Occipital lobe (tissue), 2 donors: ENCODE results near the gene DDX25. TPM values are rescaled to one million over a fixed set of nuclear protein-coding genes. Genes with fewer than 3 reads are reported as not detected.
"Not testable (repeated sequence)": the region's sequence is repeated elsewhere in the genome, so short reads cannot be mapped to it uniquely, and the experiment has no call there.

Source experiments
- DNase-seq: peaks from one replicate; lab custom pipeline; 2025; lab: John Stamatoyannopoulos, UW
- total RNA-seq: library from RNA; depleted of rRNA; stranded (reverse); fragments of >200 nt; gene quantifications from one replicate; pipeline ENCODE4 v1.2.3, GENCODE V29; 2014

Gene DDX25
- total RNA-seq, 1 donor from 2014 or later = 18.7 TPM

DNA sequence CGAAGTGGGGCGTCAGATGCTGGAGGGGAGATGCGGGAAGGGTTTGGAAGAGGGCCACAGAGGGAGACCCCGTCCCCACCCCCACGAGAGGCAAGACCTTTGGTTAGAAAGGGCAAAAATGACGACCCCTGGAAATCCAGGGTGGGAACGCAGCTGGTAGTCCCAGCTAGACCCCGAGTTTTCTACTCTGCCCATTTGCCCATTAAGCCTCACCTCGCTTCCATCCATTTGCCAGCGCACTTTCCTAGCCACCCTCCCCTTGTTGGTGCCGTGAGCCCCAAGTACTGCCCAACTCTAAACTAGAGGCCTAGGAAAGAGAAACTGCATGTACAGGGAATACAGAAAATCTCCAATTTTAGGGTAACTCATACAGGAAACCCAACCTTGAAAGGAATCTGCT, 370 bp downstream of the DDX25 start:
- no peak for DNase-seq

DNA sequence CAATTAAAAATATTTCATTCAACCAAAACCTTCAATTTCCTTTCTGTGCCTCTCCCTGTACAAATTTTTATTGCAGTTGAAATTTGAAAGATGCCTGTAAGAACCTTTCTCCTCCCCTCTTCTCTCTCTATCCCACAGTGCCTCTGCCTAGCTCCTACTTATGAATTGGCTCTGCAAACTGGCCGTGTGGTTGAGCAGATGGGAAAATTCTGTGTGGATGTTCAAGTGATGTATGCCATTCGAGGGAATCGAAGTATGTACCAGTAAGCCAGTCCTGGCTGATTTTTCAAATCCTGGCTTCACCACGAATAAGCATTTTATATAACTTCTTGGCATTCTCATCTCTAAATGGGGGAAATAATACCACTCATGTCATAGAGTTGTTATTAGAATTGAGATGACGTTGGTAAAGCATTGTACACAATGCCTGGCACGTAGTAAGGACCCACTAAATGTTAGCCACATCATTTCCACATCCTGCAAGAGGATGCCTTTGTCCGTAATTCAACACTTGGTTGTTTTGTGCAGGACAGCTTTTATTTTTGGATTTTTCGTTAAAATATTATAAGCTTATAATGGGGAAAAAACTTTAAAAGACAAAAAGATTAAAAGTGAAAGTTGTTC, 6.0 kb downstream of the DDX25 start:
- no peak for DNase-seq

DNA sequence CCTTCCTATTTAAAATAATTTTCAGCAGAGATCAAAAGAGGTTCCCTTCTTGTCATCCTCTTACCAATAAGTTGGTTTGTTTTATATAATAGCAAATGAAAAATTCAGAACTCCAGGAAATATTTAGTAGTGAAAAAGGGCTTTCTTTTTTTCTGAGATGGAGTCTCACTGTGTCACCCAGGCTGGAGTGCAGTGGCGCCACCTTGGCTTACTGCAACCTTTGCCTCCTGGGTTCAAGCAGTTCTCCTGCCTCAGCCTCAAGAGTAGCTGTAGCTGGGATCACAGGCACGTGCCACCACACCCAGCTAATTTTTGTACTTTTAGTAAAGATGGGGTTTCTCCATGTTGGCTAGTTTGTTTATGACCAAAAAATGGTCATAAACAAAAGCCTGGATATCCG, 10.3 kb downstream of the DDX25 start:
- DNase-seq = not testable (repeated sequence)

DNA sequence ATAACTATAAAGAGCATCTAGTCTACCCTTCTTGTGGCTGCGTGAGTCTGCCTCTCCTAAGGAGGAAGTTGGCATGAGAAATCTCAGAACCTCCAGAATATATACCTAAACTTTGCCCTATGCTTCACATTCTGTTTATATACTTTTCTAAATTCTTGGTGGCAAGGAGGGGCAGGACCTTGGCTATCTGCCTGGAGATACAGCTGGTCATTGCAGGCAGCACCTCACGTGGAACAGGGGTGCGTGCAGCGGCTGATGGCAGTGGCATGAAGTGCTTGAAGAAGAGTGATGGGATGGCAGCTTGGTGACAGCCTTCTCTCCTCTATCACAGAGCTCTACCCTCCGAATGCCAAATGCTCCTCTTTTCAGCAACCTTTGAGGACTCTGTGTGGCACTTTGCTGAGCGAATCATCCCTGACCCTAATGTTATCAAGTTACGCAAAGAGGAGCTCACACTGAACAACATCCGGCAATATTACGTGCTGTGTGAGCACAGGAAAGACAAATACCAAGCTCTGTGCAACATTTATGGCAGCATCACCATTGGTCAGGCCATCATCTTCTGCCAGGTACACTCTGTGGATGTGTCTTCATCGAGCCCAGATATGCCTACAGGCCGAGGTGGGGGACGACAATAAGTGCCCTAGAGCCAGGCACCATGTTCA, 12.5 kb downstream of the DDX25 start:
- no peak for DNase-seq

DNA sequence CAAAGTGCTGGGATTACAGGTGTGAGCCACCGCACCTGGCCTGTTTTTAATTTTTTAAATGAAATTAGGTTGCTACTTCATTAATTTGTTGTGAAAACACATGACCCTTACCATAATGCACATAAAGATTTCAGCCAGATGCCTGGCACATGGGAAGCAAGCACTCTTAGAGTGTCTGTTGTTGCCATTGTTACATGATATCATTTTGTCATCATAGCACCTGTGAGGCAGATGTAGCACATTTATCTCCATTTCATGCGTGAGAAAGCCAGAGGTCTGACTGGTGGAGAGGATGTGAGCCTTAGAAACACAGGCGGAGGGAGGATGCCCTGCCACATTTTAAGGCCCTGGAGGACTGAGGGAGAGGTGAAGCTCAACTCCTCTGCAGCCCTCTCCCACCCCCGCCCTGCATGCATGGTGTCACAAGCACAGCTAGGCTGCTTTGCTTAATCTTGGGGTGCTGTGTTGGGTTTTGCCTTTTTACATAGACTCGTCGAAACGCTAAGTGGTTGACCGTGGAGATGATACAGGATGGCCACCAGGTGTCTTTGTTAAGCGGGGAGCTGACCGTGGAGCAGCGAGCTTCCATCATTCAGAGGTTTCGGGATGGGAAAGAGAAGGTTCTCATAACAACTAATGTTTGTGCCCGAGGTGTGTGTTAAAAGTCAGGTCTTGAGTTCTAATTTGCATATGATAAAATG, 14.0 kb downstream of the DDX25 start:
- no peak for DNase-seq

DNA sequence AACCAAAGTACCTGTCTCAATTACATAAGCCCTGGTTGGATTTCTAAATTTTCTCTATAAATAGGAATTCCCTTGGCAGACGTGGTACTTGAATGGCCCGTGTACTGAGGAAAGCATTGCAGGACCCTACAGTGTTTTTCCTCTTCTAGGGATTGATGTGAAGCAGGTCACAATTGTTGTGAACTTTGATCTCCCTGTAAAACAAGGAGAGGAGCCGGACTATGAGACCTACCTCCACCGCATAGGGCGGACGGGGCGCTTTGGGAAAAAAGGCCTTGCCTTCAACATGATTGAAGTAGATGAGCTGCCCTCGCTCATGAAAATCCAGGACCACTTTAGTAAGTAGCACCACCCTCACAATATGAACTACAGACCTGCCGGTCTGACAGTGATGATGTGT, 16.7 kb downstream of the DDX25 start:
- no peak for DNase-seq

DNA sequence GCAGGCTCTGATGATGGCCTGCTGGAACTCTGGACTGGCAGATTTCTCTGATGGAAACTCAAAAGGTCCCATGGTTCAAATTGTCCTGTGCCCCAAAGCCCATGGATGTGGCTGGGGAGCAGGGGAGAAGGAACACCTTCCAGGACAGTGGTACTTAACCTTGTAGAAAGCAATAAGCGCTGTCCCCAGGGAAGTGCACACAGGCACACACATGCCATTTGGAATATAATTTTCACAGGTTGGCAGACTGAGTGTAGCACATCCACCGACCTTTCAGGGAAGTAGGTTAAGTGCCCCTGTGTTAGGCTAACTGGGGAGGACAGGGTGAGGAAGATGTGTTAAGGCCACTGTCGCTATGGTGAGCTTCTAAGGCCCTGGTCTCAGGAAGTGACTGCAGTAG, 17.8 kb downstream of the DDX25 start:
- no peak for DNase-seq

DNA sequence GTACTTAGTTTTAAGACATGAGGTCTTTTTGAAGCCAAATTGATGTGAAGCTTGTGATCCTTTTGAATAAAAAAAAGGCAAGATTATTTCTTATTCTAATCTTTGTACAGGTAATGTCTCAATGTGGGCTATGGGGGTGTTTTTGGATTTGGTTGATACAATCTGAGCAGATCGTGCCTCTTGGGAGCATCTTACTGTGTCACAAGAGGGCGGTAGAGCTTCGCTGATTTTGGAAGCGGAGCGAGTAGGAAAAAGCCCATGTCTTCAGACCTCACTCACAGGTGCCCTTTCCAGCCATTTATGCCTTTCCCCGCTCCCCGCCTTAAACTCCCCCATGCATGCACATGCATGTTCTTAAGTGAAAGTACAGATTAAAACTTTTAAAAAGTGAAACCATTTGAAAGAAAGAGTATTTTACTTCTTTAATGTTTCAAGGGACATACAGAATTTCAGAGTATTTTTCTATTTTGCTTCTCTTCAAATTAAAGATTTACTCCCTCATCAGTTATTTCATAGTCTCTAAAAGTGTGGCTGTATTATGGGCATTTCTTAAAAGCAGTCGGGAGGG, 18.8 kb downstream of the DDX25 start:
- DNase-seq = peak; percentile 17

DNA sequence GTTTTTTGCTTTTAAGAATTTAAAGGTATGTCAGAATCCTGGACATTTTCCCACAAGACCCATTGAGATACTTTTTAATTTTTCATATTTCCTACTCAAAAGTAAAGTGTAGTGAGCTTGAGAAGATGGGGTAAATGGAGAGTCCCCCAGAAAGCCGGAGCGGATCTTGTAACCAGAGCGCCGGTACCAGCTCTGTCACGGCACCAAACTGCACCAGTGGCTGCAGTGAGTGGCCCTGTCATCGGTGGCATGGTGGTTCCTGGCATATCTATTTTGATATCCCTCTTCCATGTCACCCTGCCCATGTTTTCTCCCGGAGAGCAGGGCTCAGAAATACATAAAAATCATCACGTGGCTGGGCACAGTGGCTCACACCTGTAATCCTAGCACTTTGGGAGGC, 19.3 kb downstream of the DDX25 start:
- DNase-seq = no peak

DNA sequence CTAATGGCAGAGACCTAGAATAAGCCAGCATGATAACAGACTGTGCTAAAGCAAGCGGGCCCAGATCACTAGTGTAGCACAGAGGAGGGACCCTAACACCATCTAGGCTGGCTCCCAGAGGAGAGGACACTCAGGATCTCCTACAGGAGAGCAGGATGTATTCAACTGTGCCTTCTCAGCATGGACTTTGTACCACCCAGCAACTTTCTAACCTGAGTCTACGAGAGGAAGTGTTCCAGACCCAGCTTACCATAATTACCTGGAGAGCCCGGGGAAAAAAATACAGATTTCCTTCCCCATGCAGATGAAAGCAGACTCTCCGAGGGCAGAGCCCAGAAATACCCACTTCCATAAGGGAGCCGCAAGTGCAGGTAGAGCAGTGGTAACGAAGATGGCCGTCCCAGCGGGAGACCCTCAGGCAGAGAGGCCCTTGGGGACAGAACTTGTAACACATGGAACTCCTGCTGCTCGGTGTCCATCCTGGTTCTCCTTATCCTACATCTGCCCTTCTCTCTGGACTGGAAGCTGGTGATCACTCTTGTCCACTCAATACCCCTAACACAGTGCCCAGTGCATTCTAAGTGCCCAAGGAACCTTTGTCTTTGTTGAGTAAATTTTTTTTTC, 20.2 kb downstream of the DDX25 start:
- no peak for DNase-seq

DNA sequence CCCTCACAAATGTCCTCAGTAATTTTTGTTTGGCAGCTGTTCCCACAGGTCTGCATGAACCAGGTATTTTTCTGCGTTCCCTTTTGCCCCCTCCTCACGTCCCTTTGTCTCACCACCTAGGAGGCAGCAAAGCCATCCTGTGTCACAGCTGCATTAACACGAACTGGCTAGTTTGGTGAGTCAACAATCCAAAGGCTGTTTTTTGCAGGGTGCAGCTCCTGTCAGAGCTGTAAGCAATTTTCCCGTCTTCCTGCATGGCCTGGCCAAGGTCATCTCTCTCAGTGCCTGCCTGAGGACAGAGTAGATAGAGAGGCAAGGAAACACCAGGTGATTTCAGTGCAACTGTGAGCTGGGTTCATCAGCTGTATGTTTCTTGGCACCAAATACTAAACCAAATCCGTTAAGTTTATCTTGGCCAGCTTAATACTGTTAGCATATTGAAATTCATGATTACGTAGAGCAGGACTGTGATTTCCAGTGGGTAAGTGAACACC, 21.0 kb downstream of the DDX25 start:
- DNase-seq = no peak

DNA sequence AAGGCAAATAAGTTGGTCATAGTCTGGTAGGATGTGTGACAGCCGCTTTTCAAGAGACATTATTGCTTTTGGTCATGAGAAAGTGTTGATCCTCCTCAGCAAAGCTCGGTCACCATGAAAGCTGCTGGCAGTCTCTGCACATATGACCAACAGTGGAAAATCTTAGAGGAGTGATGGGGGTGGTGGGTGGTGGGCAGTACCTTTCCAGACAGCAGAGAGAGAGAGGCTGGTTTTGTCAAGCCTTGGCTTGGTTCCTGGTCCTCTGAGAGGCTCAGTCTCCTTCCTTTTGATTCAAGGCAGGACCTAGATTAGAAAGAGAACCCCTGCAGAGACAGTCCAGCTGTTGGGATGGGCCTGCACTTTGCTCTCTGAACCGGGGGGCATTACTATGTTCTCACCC, 21.5 kb downstream of the DDX25 start:
- no peak for DNase-seq

DNA sequence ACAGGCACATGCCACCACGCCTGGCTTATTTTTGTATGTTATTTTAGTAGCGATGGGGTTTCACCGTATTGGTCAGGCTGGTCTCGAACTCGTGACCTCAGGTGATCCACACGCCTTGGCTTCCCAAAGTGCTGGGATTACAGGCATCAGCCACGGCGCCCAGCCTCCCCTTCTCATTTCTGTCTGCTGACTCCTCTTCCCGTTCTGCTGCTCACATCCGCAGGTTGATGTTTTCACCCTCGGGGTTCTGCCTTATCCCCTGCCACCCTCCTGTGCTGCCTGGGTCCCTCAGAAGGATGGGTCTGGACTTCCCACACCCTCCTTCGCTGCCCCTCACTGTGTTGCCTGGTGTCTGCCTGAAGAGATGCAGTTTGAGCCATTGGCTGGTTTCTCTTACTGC, 22.4 kb downstream of the DDX25 start:
- DNase-seq = no peak

DNA sequence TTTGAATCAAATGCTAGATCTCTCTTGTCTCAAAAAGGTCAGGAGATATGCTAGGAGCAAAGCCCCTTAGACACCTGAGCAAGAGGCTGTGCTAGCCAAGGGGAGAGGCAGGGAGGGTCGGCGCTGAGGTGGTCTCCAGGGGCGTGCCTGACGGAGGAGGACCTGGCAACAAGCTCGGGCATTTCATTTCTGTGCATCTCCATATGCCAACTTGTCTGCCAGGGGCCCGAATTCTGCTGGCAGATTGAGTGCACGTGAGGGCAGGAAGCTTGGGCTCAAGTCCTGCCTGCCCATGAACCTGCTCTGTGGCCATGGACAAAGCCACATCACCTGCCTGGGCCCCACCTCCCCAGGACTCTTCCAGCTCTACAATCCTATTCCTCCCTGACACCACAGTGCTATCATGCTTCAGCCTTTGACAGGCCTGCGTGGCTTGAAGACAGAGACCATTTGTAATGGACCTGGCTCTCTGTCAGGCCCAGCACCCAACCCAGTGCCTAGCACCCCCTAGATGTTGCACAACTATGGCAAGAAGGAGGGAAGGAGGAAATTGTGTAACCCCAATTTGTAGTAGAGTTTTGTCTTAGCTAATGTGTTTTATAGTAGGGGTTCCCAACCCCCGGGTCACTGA, 25.3 kb downstream of the DDX25 start:
- DNase-seq = no peak

DNA sequence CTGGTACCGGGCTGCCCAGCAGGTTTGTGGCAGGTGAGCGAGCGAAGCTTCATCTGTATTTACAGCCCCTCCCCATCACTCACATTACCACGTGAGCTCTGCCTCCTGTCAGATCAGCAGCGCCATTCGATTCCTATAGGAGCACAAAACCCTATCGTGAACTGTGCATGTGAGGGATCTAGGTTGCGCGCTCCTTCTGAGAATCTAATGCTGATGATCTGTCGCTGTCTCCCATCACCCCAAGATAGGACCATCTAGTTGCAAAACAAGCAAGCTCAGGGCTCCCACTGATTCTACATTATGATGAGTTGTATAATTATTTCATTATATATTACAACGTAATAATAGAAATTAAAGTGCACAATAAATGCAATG, 25.8 kb downstream of the DDX25 start:
- DNase-seq = no peak

DNA sequence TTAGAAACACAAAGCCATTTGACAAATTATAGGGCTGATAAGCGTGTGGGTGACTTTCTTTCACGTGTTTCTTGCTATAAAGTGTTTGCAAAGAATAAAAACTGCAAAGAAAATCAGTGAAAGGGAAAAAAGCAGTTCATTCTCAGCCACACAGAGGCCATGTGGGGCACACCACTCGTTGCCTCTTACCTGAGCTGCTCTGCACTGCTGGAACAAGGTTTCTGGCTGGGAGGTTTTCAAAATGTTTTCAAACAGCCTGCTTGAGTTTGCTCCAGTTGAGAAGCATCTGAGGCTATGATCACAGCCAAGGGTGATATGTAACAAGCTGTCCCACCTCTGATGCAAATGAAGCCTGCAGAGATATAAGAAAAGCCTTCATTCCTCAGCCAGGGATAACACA, 26.8 kb downstream of the DDX25 start:
- no peak for DNase-seq

DNA sequence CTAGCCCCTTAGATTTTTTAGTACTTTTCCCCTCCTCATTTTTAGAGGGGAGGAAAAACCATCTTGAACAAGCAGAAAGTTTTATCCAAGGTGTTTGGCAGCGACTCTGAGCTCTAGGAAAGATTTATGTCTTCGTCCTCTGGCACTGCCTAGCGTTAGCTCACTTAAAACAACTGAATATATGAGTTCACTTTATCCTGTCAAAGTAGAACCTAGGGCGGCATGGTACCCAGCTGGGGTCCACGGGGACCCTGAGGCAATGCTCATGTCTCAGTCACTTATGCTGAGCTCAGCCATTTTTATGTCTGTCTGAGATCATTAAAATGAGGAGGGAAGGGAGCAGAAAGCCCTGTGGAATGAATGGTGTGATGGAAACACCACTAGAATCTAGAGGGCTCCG, 27.4 kb downstream of the DDX25 start:
- no peak for DNase-seq

DNA sequence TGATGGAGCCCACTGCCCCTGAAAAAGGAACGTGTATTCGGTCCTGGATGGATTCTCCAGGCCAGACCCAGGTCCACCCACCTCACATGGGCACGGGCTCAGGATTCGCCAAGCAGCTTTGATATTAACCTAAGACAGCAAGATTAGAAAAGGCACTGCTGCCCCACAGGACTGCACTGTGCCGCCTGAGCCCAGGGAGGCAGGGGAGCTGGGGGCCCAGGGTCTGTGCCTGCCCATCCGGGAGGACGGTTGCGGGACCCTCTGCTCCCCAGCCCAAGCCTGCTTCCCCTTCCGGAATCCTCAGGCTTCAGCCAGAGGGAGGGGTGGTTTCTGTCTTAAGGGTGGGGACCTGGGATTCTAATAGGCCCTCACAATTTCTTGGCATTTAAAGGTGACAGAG, 28.0 kb downstream of the DDX25 start:
- no peak for DNase-seq

DNA sequence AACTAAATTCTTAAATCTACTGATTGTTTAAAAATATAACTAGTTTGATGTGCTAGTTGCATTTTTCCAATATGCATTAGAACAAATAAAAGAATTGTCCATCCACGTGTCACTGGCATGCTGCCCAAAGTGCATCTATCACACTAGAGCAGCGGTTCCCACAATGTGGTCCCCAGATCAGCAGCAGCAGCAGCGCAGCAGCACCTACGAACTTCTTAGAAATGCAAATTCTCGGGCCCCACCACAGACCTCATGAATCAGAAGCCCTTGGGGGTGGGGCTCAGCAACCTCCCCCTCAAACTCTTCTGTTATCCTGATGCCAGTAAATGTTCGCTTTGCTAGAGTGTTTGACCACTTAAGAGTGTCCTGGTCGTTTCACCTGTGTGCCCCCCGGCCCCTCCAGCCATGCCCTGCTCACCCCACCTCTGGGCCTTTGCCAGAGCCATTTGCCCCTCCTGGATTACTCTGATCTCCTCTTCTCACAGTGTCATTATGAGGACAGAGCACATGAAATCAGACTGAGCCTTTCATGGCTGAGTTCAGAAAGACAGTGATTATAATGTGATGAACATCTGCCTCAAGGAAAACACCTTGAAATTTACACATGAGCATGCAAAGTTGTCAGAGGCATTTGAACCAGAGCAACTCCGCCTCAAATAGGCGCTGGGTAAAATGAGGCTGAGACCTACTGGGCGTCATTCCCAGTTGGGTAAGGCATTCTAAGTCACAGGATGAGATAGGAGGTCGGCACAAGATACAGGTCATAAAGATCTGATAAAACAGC, 28.9 kb downstream of the DDX25 start:
- DNase-seq = no peak

DNA sequence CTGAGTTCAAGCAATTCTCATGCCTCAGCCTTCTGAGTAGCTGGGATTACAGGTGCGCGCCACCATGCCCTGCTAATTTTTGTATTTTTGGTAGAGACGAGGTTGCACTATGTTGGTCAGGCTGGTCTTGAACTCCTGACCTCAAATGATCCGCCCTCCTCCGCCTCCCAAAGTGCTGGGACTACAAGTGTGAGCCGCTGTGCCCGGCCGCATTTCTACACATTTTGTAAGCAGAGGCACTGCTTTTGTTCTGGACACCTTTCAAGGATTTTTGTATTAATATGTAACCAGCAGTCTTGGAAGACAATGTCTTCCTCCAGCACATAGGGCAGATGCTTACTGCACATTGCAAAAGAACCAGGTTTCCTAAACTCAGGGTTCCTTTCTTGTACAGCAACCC, 30.2 kb downstream of the DDX25 start:
- no peak for DNase-seq

DNA sequence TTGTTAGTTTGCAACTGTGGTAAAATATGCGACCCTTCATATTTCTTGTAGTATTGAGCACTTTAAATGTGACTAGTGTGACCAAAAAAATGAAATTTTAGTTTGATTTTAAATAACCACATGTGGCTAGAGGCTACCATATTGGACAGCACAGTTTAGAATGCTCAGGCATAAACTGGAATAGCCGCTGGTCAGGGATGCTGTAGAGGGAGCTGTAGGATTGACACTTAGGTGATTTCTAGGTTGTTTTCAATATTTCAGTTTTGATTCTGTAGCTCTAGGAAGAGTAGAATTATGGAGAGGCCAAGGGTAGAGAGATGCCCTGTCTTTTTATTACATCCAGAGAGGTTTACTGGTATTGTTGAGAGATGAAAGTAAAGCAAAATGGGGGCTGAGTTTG, 30.7 kb downstream of the DDX25 start:
- no peak for DNase-seq
